GM12872 (cell line): ENCODE results near the gene GDPD2.

ENCODE experiments used
- CTCF ChIP-seq: IDR thresholded peaks from 3 replicates; pipeline ENCODE4 v1.5.1; 2011; ENCODE audit warnings: low read depth, mild to moderate bottlenecking, low read length, moderate library complexity; ENCODE audit not compliant: insufficient read depth

GDPD2 gene

GRCh38 chrX:70421618-70422017 lies 1.5 kb upstream of the GDPD2 start:
- TF ChIP-seq CTCF, result no peak

DNA sequence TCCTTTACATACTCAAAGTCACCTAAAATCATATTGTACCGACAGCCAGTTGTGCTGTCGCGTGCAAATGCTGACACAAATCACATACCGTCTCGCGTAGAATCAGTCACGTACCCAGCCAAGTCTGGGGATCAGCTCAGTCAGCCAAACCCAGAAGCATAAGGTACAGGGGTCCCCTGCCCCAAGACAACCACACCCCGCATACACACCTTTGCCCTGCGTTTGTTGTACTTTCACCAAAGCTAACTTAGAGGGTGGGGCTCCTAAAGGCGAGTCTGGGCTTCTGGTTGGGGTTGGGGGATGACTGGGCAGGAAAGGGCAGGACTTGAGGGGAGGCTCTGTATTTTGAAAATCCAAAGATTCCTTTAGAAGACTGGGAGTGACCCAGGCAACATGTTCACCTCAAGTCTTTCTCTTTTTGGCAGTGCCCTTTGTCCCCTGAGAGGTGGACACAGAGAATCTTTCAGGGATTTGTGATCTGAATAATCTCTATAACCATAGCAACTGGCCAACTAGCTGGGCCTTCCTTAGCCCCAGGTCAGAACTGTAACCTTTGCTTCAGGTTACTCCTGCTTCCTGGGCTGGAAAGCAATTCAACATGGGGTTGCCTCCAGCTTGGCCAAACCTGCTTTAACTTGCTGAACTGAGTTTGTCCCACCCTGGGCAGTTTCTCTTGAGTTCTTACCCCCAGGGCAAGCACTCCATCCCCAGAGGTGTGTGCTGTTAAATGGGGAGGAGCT lies 992 bp downstream of the GDPD2 start:
- TF ChIP-seq CTCF, result no peak

DNA sequence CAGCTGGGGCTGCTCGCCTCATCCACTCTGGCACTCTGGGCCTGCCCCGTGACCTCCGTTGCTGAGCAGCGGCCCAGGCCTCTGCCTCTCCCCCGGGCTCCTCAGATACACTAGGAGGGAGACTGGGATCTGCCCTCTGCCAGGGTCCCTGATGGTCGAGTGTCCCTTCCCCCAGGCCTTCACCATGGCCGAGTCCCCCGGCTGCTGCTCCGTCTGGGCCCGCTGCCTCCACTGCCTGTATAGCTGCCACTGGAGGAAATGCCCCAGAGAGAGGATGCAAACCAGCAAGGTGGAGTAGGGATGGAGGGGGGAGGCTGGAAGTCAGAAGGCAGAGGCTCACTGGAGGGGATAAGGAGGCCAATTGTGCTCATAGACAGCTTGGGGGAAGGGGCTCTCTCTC lies 1.7 kb downstream of the GDPD2 start:
- TF ChIP-seq CTCF, result no peak

DNA sequence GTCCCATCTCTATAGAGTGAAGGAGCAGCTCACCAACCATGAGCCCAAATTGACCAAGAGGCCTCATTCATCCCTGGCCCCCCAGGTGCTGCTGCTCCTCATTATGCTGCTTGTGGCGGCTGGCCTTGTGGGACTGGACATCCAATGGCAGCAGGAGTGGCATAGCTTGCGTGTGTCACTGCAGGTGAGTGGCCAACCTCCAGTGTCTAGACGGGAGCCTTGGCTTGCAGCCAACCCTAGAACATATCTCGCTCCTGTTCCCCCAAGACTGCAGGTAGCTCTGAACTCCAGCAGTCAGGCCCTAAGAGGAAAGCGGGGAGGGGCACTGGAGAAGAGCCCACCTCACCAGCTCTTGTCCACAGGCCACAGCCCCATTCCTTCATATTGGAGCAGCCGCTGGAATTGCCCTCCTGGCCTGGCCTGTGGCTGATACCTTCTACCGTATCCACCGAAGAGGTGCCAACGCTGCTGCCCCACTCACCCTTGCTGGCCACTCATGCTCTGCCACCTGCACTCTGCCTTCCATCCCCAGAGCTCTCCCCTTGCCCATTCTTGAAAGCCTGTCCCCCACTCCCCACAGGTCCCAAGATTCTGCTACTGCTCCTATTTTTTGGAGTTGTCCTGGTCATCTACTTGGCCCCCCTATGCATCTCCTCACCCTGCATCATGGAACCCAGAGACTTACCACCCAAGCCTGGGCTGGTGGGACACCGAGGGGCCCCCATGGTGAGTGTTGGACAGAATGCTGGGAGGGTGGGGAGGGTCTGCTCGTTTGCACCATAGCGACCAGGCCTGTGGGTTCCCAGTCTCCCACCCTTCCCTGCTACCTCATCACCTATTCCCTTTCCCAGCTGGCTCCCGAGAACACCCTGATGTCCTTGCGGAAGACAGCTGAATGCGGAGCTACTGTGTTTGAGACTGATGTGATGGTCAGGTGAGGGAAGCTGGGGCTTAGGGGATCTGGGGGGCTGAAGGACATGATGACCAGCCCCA lies 3.5 kb downstream of the GDPD2 start:
- TF ChIP-seq CTCF, result no peak

- TF ChIP-seq CTCF, result no peak
Observed at GRCh38 chrX:70427365-70427764, 4.3 kb downstream of the GDPD2 start.

GRCh38 chrX:70429759-70430158 lies 6.6 kb downstream of the GDPD2 start:
- TF ChIP-seq CTCF, result no peak

- no peak for TF ChIP-seq CTCF
Observed at GRCh38 chrX:70432936-70433847, 10.1 kb downstream of the GDPD2 start.
